Measurements from ENCODE around the gene LRRC23. TPM values are rescaled to one million over a fixed set of nuclear protein-coding genes. Genes with fewer than 3 reads are reported as not detected.

Gene LRRC23
- total and polyA plus RNA-seq, 2 of the 4 experiments (the other 2 are of a cell fraction): 11.1 to 11.4 TPM

DNA sequence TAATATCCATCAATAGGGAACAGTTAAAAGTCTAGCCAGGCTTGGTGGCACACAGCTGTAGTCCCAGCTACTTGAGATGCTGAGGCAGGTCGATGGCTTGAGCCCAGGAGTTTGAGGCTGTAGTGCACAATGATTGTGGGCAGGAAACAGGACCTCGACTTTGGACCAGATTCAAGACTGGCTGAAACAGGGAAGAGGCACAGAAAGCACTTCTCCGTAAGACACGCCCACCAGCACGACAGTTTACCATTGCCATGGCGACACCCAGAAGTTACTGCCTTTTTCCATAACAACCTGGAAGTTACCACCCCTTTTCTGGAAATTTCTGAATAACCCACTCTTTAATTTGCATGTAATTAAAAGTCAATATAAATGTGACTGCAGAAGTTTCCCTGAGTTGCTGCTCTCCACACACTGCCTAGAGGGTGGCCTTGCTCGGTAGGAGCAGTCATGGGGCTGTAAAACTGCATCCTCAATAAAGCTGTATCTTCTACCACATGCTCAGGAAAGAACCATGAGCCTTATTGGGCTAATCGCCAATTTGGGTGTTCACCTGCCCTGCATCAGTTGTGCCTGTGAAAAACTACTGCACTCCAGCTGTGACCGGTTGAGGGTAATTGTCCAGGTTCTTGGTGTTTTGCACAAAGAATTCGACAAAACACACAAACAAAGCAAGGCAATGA lies 4.6 kb upstream of the LRRC23 start:
- Histone ChIP-seq H3K4me3 (ENCODE audit: insufficient read depth, low read depth, low read length) (no peak overlapping the region), H3K4ac (ENCODE audit: low read depth, low read length) (no peak overlapping the region), H3K79me1 (ENCODE audit: low read depth in 1 of 2, low read length in 2 of 2) (no peaks in the 10 kb centered on the region; a peak in 1 of 4 replicates), H3K9me3 (ENCODE audit: control insufficient read depth, insufficient read depth, low read length) (no peaks in the 10 kb centered on the region), H2AK5ac (ENCODE audit: low read depth, low read length) (no peak overlapping the region), H3K14ac (replicated peaks; ENCODE audit: low read depth, low read length) (no peak overlapping the region), H3K27ac (ENCODE audit: insufficient read depth, low read length) (no peak overlapping the region), H3K4me1 (ENCODE audit: control insufficient read depth, insufficient read depth, low read length) (peaks cover 3% of the 10 kb centered on the region), H3K4me2 (ENCODE audit: low read depth, low read length) (no peak overlapping the region), H4K20me1 (ENCODE audit: insufficient read depth, low read length) (no peaks in the 10 kb centered on the region), H3K23ac (ENCODE audit: low read depth, low read length) (no peak overlapping the region), H2AFZ (replicated peaks; ENCODE audit: low read length, poor library complexity) (no peak overlapping the region), H3K36me3 (ENCODE audit: control insufficient read depth, insufficient read depth, low read length) (no peaks in the 10 kb centered on the region), H4K91ac (ENCODE audit: insufficient read depth, low read depth, low read length) (no peak overlapping the region), H2BK120ac (ENCODE audit: low read depth, low read length) (no peak overlapping the region), H3K9me1 (ENCODE audit: insufficient read depth, low read length) (no peaks in the 10 kb centered on the region; the same call in 1 of the 2 replicates), H4K8ac (ENCODE audit: low read depth in 2 of 2, low read length in 2 of 2) (no peak overlapping the region), H3K27me3 (ENCODE audit: control insufficient read depth, insufficient read depth, low read length) (no peaks in the 10 kb centered on the region), H3K18ac (ENCODE audit: low read depth, low read length) (no peak overlapping the region), H4K5ac (ENCODE audit: low read depth, low read length) (no peak overlapping the region), H2BK20ac (ENCODE audit: low read depth, low read length) (no peak overlapping the region), H2BK5ac (ENCODE audit: low read depth, low read length, poor library complexity, severe bottlenecking) (no peak overlapping the region), H2BK15ac (ENCODE audit: low read depth, low read length) (no peak overlapping the region), H3K56ac (ENCODE audit: extremely low read depth, insufficient read depth, low read length) (no peak overlapping the region), H3K9ac (ENCODE audit: low read depth, low read length) (no peak overlapping the region), H2AK9ac (replicated peaks; ENCODE audit: low read depth, low read length, poor library complexity) (no peak overlapping the region)
- TF ChIP-seq CHD1 (IDR thresholded peaks at IDR 0.05; ENCODE audit: low read depth, low read length) (no peak), RCOR1 (IDR thresholded peaks at IDR 0.05; ENCODE audit: insufficient replicate concordance, low read length) (no peak), BHLHE40 (IDR thresholded peaks at IDR 0.05; ENCODE audit: low read depth, low read length) (no peak), POLR2A (IDR thresholded peaks at IDR 0.05; ENCODE audit: low read depth, low read length) (no peak), MXI1 (IDR thresholded peaks at IDR 0.05; ENCODE audit: borderline replicate concordance, low read depth, low read length) (no peak), FOS (IDR thresholded peaks at IDR 0.05; ENCODE audit: low read depth, low read length) (no peak), MAFK (IDR thresholded peaks at IDR 0.05; ENCODE audit: low read depth, low read length) (no peak), MAZ (IDR thresholded peaks at IDR 0.05; ENCODE audit: borderline replicate concordance, low read depth, low read length) (no peak), SMC3 (IDR thresholded peaks at IDR 0.05; ENCODE audit: low read depth, low read length) (no peak)
- TF ChIP-seq, protein P1, sequence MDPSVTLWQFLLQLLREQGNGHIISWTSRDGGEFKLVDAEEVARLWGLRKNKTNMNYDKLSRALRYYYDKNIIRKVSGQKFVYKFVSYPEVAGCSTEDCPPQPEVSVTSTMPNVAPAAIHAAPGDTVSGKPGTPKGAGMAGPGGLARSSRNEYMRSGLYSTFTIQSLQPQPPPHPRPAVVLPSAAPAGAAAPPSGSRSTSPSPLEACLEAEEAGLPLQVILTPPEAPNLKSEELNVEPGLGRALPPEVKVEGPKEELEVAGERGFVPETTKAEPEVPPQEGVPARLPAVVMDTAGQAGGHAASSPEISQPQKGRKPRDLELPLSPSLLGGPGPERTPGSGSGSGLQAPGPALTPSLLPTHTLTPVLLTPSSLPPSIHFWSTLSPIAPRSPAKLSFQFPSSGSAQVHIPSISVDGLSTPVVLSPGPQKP (IDR thresholded peaks at IDR 0.05; ENCODE audit: borderline replicate concordance, low read depth, low read length): no peak
- ChIA-PET POLR2A (ENCODE audit: unreplicated experiment) (no interaction called here), CTCF (interaction anchor here (0.7 kb wide), 1 partner anchor 27 kb away, joined by 3 read pairs; the partner anchor contains the start of gene SPSB2)
- in situ Hi-C loops (cut with MboI; ENCODE audit: low sequenced_read_pairs) (no loop called here), intact Hi-C loops (cut with micrococcal nuclease) (no loop called here), dilution Hi-C loops (cut with HindIII; ENCODE audit: low sequenced_read_pairs, unreplicated experiment) (no loop called here)
- 60% methylated on average over 1 of the region's 10 CpGs; no CpG with 5 or more reads in 1 of the 2 experiments for WGBS, 2 experiments (ENCODE audit: extremely low coverage in 2 of 2, insufficient read length in 1 of 2)
- no TSS peak for BruUV-seq (replicated peaks)
- DNase-seq (peak; percentile 38), ATAC-seq (ENCODE audit: low read depth) (no peak)
